PC-3 (cell line): ENCODE results near the gene GIT2. TPM values are rescaled to one million over a fixed set of nuclear protein-coding genes. Genes with fewer than 3 reads are reported as not detected.
A peak's percentile ranks its signal among the peaks of the same experiment; 100 is the strongest.

ENCODE experiments used
- ATAC-seq: fragments of 200-7000 bp; cut with Tn5 transposase; 2 replicates; pipeline ENCODE4 v1.9.1; 2020; ENCODE audit warnings: mild to moderate bottlenecking, moderate library complexity
- Bru-seq: library from RNA; stranded (reverse); fragments of 400-500 nt; gene quantifications from one replicate; lab custom pipeline; 2021; lab: Mats Ljungman, UMichigan
- BruChase-seq, 2 experiments: library from RNA; stranded (reverse); fragments of 400-500 nt; gene quantifications; one replicate each; lab custom pipeline; 2021; lab: Mats Ljungman, UMichigan
- BruUV-seq: library from RNA; stranded (reverse); fragments of 400-500 nt; replicated peaks from 2 replicates; lab custom pipeline; 2021; lab: Mats Ljungman, UMichigan
- CTCF ChIA-PET: fragments of 300-600 bp; sonication (Branson Sonifier 250); formaldehyde crosslinking; loops from one replicate; lab custom pipeline; 2022; ENCODE audit warnings: antibody characterized with exemption; lab: Charles Lee
- POLR2A ChIA-PET: fragments of 300-600 bp; sonication (Branson Sonifier 250); formaldehyde crosslinking; loops from one replicate; lab custom pipeline; 2022; ENCODE audit warnings: antibody characterized with exemption; ENCODE audit not compliant: unreplicated experiment; lab: Charles Lee
- DNase-seq: peaks from one replicate; pipeline ENCODE4 v3.0.0-alpha.2; 2015
- H2AFZ ChIP-seq: fragments of 300-600 bp; sonication (generic); 2 replicates; pipeline ENCODE4 v1.6.0; 2016; ENCODE audit warnings: antibody characterized with exemption, low read length
- H3F3A ChIP-seq: fragments of 300-600 bp; sonication (generic); one replicate; pipeline ENCODE4 v1.6.0; 2017; ENCODE audit warnings: antibody characterized with exemption, low read length, control low read depth, mild to moderate bottlenecking; ENCODE audit not compliant: unreplicated experiment
- H3K27ac ChIP-seq: fragments of 300-600 bp; sonication (generic); 2 replicates; pipeline ENCODE4 v1.5.1; 2016; ENCODE audit warnings: mild to moderate bottlenecking, low read length
- H3K27me3 ChIP-seq: fragments of 300-600 bp; sonication (generic); 2 replicates; pipeline ENCODE4 v1.6.1; 2016; ENCODE audit warnings: low read length, mixed read lengths
- H3K36me3 ChIP-seq: fragments of 300-600 bp; sonication (generic); 2 replicates; pipeline ENCODE4 v1.6.1; 2016; ENCODE audit warnings: low read depth, mixed run types, low read length, mixed read lengths
- H3K4me1 ChIP-seq: fragments of 300-600 bp; sonication (generic); 2 replicates; pipeline ENCODE4 v1.5.1; 2016; ENCODE audit warnings: low read length; ENCODE audit not compliant: insufficient read depth
- H3K4me2 ChIP-seq: fragments of 300-600 bp; sonication (generic); 2 replicates; pipeline ENCODE4 v1.6.0; 2016; ENCODE audit warnings: low read length
- H3K4me3 ChIP-seq: fragments of 300-600 bp; sonication (generic); 2 replicates; pipeline ENCODE4 v1.5.1; 2016; ENCODE audit warnings: mild to moderate bottlenecking, low read length, mixed read lengths
- H3K79me2 ChIP-seq: fragments of 300-600 bp; sonication (generic); 2 replicates; pipeline ENCODE4 v1.6.1; 2017; ENCODE audit warnings: low read length, mixed read lengths
- H3K9ac ChIP-seq: fragments of 300-600 bp; sonication (generic); 2 replicates; pipeline ENCODE4 v1.6.0; 2016; ENCODE audit warnings: mild to moderate bottlenecking, low read length
- H3K9me2 ChIP-seq: fragments of 300-600 bp; sonication (generic); replicated peaks from 2 replicates; pipeline ENCODE4 v1.6.1; 2016; ENCODE audit warnings: mixed run types, low read length, mixed read lengths
- H3K9me3 ChIP-seq: fragments of 300-600 bp; sonication (generic); 2 replicates; pipeline ENCODE4 v1.6.1; 2016; ENCODE audit warnings: low read length, mixed read lengths
- H4K20me1 ChIP-seq: fragments of 300-600 bp; sonication (generic); 2 replicates; pipeline ENCODE4 v1.6.1; 2016; ENCODE audit warnings: low read length, mixed read lengths
- CTCF ChIP-seq: fragments of 300-600 bp; sonication (generic); conservative IDR thresholded peaks from 2 replicates; pipeline ENCODE4 v1.5.1; 2017; ENCODE audit warnings: antibody characterized with exemption, low read depth, mild to moderate bottlenecking, low read length
- EZH2 ChIP-seq: fragments of 300-600 bp; sonication (generic); IDR thresholded peaks from one replicate; pipeline ENCODE4 v1.6.1; 2017; ENCODE audit warnings: antibody characterized with exemption, mild to moderate bottlenecking, low read length; ENCODE audit not compliant: unreplicated experiment
- EZH2phosphoT487 ChIP-seq: fragments of 300-600 bp; sonication (generic); IDR thresholded peaks from 2 replicates; pipeline ENCODE4 v1.6.1; 2018; ENCODE audit warnings: mild to moderate bottlenecking, antibody characterized with exemption, low read length, borderline replicate concordance
- intact Hi-C: fragments of 100-400 bp; cut with micrococcal nuclease; formaldehyde crosslinking; loops from 2 replicates; pipeline ENCODE4 v1.9.0; 2023
- long read RNA-seq: library from polyadenylated mRNA; unstranded; transcript quantifications from one replicate; pipeline ENCODE4 v2.0.0, GENCODE V29; 2021; ENCODE audit not compliant: unreplicated experiment
- total RNA-seq: library from RNA; depleted of rRNA; stranded (reverse); fragments of >200 nt; gene quantifications from 2 replicates; pipeline ENCODE4 v1.2.3, GENCODE V29; 2014; rRNA removed

GIT2 gene
- total RNA-seq, result 24.6 and 26.8 TPM in 2 replicates
- percentile 77 among the genes with signal in this experiment for Bru-seq, nascent RNA
- percentile 82 among the genes with signal in this experiment for BruChase-seq, experiment 1, labeled RNA remaining after a 6-hour chase
- percentile 82 among the genes with signal in this experiment for BruChase-seq, experiment 2, labeled RNA remaining after a 2-hour chase
- long read RNA-seq, full-length matches to known transcripts, result 25 of 62 reads
- long read RNA-seq, partial matches to known transcripts, result 4 of 62 reads
- long read RNA-seq, other reads (novel, unspliced or antisense), result 33 of 62 reads

- BruUV-seq, result no TSS peak
- H3K79me2 ChIP-seq, result peaks cover 55% of the 10 kb centered on the region
- H3K9me2 ChIP-seq, result no peaks in the 10 kb centered on the region
- peaks cover 27% of the 10 kb centered on the region for H3K4me1 ChIP-seq
- H4K20me1 ChIP-seq, result peaks cover 8% of the 10 kb centered on the region; the same call in 1 of the 2 replicates
- DNase-seq (peak; percentile 95), ATAC-seq (peak; percentile 56)
- H2AFZ ChIP-seq, result peak within 1 kb of the TSS; percentile 99
- no peak within 1 kb of the TSS for H3K27ac ChIP-seq
- H3F3A ChIP-seq, result peaks cover under 1% of the 10 kb centered on the region
- peak within 1 kb of the TSS; percentile 96 for H3K4me3 ChIP-seq
- H3K4me2 ChIP-seq, result peak within 1 kb of the TSS; percentile 96
- ChIA-PET POLR2A (interaction anchor here (0.7 kb wide), 1 partner anchor 43 kb away, joined by 3 read pairs; no protein-coding TSS in a partner anchor), CTCF (interaction anchor here (0.5 kb wide), 1 partner anchor 436 kb away, joined by 3 read pairs; no protein-coding TSS in a partner anchor)
- TF ChIP-seq EZH2 (no peak), CTCF (no peak)
- H3K9me3 ChIP-seq, result no peaks in the 10 kb centered on the region
- H3K27me3 ChIP-seq, result no peaks in the 10 kb centered on the region
- H3K9ac ChIP-seq, result peak within 1 kb of the TSS; percentile 79
- intact Hi-C loops, result no loop called here
- H3K36me3 ChIP-seq, result 0 out of 2 replicates have a peak, but pooled peaks cover under 1% of the 10 kb centered on the region
Observed at GRCh38 chr12:109995686-109996482, at the start of gene GIT2. Gene GIT2, minus strand, starts transcription at chr12:109996368. Its CDS starts 144 bp downstream, at chr12:109996224.

GRCh38 chr12:110042264-110042663 is 46.1 kb upstream of the GIT2 start:
- Histone ChIP-seq H4K20me1 (no peaks in the 10 kb centered on the region), H3K27ac (no peak overlapping the region), H2AFZ (no peak overlapping the region), H3K36me3 (peaks cover 20% of the 10 kb centered on the region), H3K9me3 (no peaks in the 10 kb centered on the region), H3K9ac (no peak overlapping the region), H3K4me1 (peaks cover 40% of the 10 kb centered on the region), H3K4me3 (no peak overlapping the region), H3K4me2 (no peak overlapping the region), H3K79me2 (peaks cover 44% of the 10 kb centered on the region), H3K9me2 (no peaks in the 10 kb centered on the region), H3K27me3 (no peaks in the 10 kb centered on the region), H3F3A (peaks cover 11% of the 10 kb centered on the region)
- no peak for ATAC-seq
- ChIA-PET CTCF (interaction anchor here (0.7 kb wide), 1 partner anchor 61 kb away, joined by 3 read pairs; no protein-coding TSS in a partner anchor), POLR2A (no interaction called here)
- no TSS peak for BruUV-seq
- no peak for TF ChIP-seq EZH2
- no peak for TF ChIP-seq CTCF
- TF ChIP-seq EZH2phosphoT487, result no peak
- intact Hi-C loops, result no loop called here
- DNase-seq, result no peak
